ENCODE results near the gene NEIL3. TPM values are rescaled to one million over a fixed set of nuclear protein-coding genes. Genes with fewer than 3 reads are reported as not detected.

The NEIL3 gene
- total RNA-seq, 1 experiment from 2014 or later = 6.3 TPM

DNA sequence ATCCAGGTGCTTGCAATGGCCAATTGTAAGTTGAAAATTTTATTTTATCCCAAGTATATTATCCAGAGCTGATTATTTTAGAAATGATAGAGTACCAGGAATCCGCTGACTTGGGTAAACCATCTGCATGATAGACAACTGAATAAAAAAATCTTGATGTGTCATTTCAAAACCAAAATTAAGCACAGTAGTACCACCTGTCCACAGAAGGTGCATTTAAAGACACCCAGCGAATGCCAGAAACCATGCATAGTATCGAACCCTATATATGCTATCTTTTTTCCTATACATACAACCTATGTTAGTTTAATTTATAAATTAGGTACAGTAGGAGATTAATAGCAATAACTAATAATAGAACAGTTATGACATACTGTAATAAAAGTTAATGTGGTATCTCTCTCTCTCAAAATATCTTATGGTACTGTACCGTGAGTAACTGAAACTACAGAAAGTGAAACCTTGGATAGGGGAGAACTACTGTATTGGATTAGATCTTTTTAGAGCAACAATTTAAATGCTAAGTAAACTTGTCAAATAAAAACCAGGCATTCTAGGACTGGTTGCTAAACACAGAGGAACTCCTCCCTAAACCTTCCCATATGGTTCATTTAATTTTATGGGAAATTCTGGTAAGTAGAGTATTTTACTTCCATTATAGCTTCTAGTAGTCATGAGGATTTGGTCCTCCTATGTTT, 6.2 kb downstream of the NEIL3 start:
- no peak overlapping the region for H3K18ac ChIP-seq (ENCODE audit: insufficient read length, low read depth, low read length)
- H2BK20ac ChIP-seq (ENCODE audit: low read depth, low read length, poor library complexity, severe bottlenecking) = no peak overlapping the region
- H3K4ac ChIP-seq (ENCODE audit: low read depth, low read length) = no peak overlapping the region
- Mint-ChIP-seq H3K36me3 (ENCODE audit: insufficient read depth in 1 of 3, low read depth in 3 of 3) (peaks cover 0 to 2% (median 0%) of the 10 kb centered on the region in 3 experiments; a peak in 1 of 7 replicates), H3K27me3 (ENCODE audit: low read depth) (no peaks in the 10 kb centered on the region), H3K4me1 (peaks cover 9 to 14% of the 10 kb centered on the region in 2 experiments), H3K4me3 (no peak overlapping the region), H3K27ac (no peak overlapping the region; a peak in 1 of 7 replicates), H3K9me3 (no peaks in the 10 kb centered on the region)
- H2AK5ac ChIP-seq (ENCODE audit: insufficient read length, low read length) = no peak overlapping the region
- no peak for DNase-seq
- H4K5ac ChIP-seq (ENCODE audit: insufficient read length, low read depth, low read length) = no peak overlapping the region
- WGBS (ENCODE audit: extremely low coverage, insufficient read length, low lambda C conversion rate) = no CpG with 5 or more reads among the region's 4 CpGs
- H2BK5ac ChIP-seq (ENCODE audit: insufficient read length, low read length) = no peak overlapping the region
- no peak overlapping the region for H3K4me2 ChIP-seq (ENCODE audit: insufficient read depth, insufficient read length, low read length)
- H4K20me1 ChIP-seq (ENCODE audit: control insufficient read depth, insufficient read depth, insufficient read length) = no peaks in the 10 kb centered on the region
- no peak overlapping the region for H4K8ac ChIP-seq (replicated peaks; ENCODE audit: insufficient read length, low read depth, low read length)
- no peaks in the 10 kb centered on the region for H3K27me3 ChIP-seq (ENCODE audit: insufficient read depth, low read length)
- no peak overlapping the region for H3K14ac ChIP-seq (ENCODE audit: insufficient read depth, low read length)
- no peaks in the 10 kb centered on the region for H3K9me3 ChIP-seq (ENCODE audit: control insufficient read depth, low read depth, low read length)
- no peaks in the 10 kb centered on the region for H3K23me2 ChIP-seq (ENCODE audit: insufficient read length, low read depth, low read length, poor library complexity, severe bottlenecking)
- H3K27ac ChIP-seq (ENCODE audit: insufficient read length, low read depth, low read length) = no peak overlapping the region
- no peak overlapping the region for H4K91ac ChIP-seq (ENCODE audit: insufficient read length, low read depth, low read length)
- no peak overlapping the region for H3K23ac ChIP-seq (ENCODE audit: insufficient read length, low read depth, low read length)
- H2AFZ ChIP-seq (ENCODE audit: low read length) = no peak overlapping the region
- H3K79me1 ChIP-seq (ENCODE audit: insufficient read depth, low read depth, low read length, poor library complexity, severe bottlenecking) = peaks cover 2% of the 10 kb centered on the region
- H3T11ph ChIP-seq (ENCODE audit: low read length) = no peak overlapping the region
- TF ChIP-seq, protein P1, sequence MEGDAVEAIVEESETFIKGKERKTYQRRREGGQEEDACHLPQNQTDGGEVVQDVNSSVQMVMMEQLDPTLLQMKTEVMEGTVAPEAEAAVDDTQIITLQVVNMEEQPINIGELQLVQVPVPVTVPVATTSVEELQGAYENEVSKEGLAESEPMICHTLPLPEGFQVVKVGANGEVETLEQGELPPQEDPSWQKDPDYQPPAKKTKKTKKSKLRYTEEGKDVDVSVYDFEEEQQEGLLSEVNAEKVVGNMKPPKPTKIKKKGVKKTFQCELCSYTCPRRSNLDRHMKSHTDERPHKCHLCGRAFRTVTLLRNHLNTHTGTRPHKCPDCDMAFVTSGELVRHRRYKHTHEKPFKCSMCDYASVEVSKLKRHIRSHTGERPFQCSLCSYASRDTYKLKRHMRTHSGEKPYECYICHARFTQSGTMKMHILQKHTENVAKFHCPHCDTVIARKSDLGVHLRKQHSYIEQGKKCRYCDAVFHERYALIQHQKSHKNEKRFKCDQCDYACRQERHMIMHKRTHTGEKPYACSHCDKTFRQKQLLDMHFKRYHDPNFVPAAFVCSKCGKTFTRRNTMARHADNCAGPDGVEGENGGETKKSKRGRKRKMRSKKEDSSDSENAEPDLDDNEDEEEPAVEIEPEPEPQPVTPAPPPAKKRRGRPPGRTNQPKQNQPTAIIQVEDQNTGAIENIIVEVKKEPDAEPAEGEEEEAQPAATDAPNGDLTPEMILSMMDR (conservative IDR thresholded peaks at IDR 0.05) = no peak
- no peaks in the 10 kb centered on the region for H3K4me1 ChIP-seq (ENCODE audit: insufficient read depth, low read length)
- no peak overlapping the region for H2BK15ac ChIP-seq (ENCODE audit: low read depth, low read length)
- no peak overlapping the region for H3K56ac ChIP-seq (ENCODE audit: insufficient read length, low read depth, low read length)
- H2BK120ac ChIP-seq (ENCODE audit: low read depth, low read length, poor library complexity, severe bottlenecking) = no peak overlapping the region
- no peak overlapping the region for H2BK12ac ChIP-seq (ENCODE audit: insufficient read length, low read depth, low read length)
- no peak overlapping the region for H3K9ac ChIP-seq (ENCODE audit: extremely low read depth, insufficient read length, low read length)
- H3K79me2 ChIP-seq (ENCODE audit: insufficient read depth, low read length) = no peaks in the 10 kb centered on the region

All from H9 (cell line).